MCF 10A (cell line): Measurements from ENCODE around the gene CEPT1. TPM values are rescaled to one million over a fixed set of nuclear protein-coding genes. Genes with fewer than 3 reads are reported as not detected.

Experiments
- BruUV-seq: library from RNA; stranded (reverse); fragments of 400-500 nt; replicated peaks from 2 replicates; lab custom pipeline; 2021; lab: Mats Ljungman, UMichigan
- CTCF ChIA-PET: fragments of 300-600 bp; sonication (Branson Sonifier 250); formaldehyde crosslinking; extraction: SDS; loops from one replicate; lab custom pipeline; 2021; ENCODE audit warnings: antibody characterized with exemption, inconsistent platforms; lab: Yijun Ruan, JAX
- POLR2A ChIA-PET: fragments of 300-600, 350-650 bp; sonication (Branson Sonifier 250); formaldehyde crosslinking; extraction: SDS; loops from one replicate; lab custom pipeline; 2020; ENCODE audit warnings: antibody characterized with exemption, inconsistent platforms; lab: Yijun Ruan, JAX
- DNase-seq: peaks from one replicate; pipeline ENCODE4 v3.0.0-alpha.2; 2018; ENCODE audit not compliant: unreplicated experiment
- H3K27ac Mint-ChIP-seq: one replicate; pipeline ENCODE4 v1.8.0; 2022; ENCODE audit warnings: mild to moderate bottlenecking, low read depth, mixed read lengths; ENCODE audit not compliant: unreplicated experiment
- H3K27me3 Mint-ChIP-seq: one replicate; pipeline ENCODE4 v1.8.0; 2022; ENCODE audit warnings: mixed read lengths; ENCODE audit not compliant: insufficient read depth, unreplicated experiment
- H3K36me3 Mint-ChIP-seq: one replicate; pipeline ENCODE4 v1.8.0; 2022; ENCODE audit warnings: mild to moderate bottlenecking, moderate library complexity, mixed read lengths; ENCODE audit not compliant: insufficient read depth, unreplicated experiment
- H3K4me1 Mint-ChIP-seq: one replicate; pipeline ENCODE4 v1.8.0; 2022; ENCODE audit warnings: mixed read lengths; ENCODE audit not compliant: insufficient read depth, unreplicated experiment
- H3K4me3 Mint-ChIP-seq: one replicate; pipeline ENCODE4 v1.8.0; 2022; ENCODE audit warnings: mild to moderate bottlenecking, moderate library complexity, mixed read lengths; ENCODE audit not compliant: unreplicated experiment
- H3K9me3 Mint-ChIP-seq: one replicate; pipeline ENCODE4 v1.8.0; 2022; ENCODE audit warnings: mixed read lengths; ENCODE audit not compliant: unreplicated experiment
- intact Hi-C: fragments of 100-400 bp; cut with micrococcal nuclease; formaldehyde crosslinking; loops from 2 replicates; pipeline ENCODE4 v1.14.1; 2022
- total RNA-seq: library from RNA; stranded (reverse); gene quantifications from 2 replicates; pipeline ENCODE4 v1.2.3, GENCODE V29; 2022
- TF ChIP-seq, protein P1 (sequence below): fragments of 200-600 bp; IDR thresholded peaks from one replicate; pipeline ENCODE4 v1.8.0; 2022; ENCODE audit warnings: antibody characterized with exemption, mild to moderate bottlenecking; ENCODE audit not compliant: unreplicated experiment

Gene CEPT1
- total RNA-seq, 1 experiment from 2014 or later = 45.0 TPM

DNA sequence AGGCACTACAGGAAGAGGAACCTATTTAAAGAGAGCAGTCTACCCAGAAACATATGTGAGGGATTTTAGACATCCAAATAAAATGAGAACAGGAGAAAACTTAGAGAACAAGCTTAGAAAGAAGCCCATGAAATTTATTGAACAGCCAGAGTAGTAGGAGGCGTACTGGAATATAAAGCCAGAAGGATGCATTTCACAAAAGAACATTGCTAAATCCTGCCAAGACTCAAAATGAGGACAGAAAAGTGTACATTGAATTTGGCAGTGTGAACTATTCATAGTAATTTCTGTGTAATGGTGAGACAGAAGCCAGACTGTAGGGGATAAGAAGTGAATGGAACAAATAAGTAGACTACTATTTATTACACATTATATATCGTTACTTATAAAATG, 22.5 kb downstream of the CEPT1 start:
- POLR2A ChIA-PET = no interaction called here

GRCh38 chr1:111163363-111163762, 23.3 kb downstream of the CEPT1 start:
- peaks cover 36% of the 10 kb centered on the region for H3K36me3 Mint-ChIP-seq
- DNase-seq = no peak
- intact Hi-C loops = no loop called here
- H3K27ac Mint-ChIP-seq = no peak overlapping the region
- H3K4me3 Mint-ChIP-seq = no peak overlapping the region
- H3K9me3 Mint-ChIP-seq = no peaks in the 10 kb centered on the region
- no peaks in the 10 kb centered on the region for H3K4me1 Mint-ChIP-seq
- no peaks in the 10 kb centered on the region for H3K27me3 Mint-ChIP-seq
- no TSS peak for BruUV-seq
- TF ChIP-seq, protein P1, sequence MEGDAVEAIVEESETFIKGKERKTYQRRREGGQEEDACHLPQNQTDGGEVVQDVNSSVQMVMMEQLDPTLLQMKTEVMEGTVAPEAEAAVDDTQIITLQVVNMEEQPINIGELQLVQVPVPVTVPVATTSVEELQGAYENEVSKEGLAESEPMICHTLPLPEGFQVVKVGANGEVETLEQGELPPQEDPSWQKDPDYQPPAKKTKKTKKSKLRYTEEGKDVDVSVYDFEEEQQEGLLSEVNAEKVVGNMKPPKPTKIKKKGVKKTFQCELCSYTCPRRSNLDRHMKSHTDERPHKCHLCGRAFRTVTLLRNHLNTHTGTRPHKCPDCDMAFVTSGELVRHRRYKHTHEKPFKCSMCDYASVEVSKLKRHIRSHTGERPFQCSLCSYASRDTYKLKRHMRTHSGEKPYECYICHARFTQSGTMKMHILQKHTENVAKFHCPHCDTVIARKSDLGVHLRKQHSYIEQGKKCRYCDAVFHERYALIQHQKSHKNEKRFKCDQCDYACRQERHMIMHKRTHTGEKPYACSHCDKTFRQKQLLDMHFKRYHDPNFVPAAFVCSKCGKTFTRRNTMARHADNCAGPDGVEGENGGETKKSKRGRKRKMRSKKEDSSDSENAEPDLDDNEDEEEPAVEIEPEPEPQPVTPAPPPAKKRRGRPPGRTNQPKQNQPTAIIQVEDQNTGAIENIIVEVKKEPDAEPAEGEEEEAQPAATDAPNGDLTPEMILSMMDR = no peak
- ChIA-PET POLR2A (interaction anchor here (1.4 kb wide), 1 partner anchor 12 kb away, joined by 8 read pairs; no protein-coding TSS in a partner anchor), CTCF (interaction anchor here (0.6 to 1.1 kb wide), 2 partner anchors 133 to 171 kb away, joined by 3 read pairs; no protein-coding TSS in a partner anchor)

More for the DNA sequence above, 22.5 kb downstream of the CEPT1 start:
- H3K4me1 Mint-ChIP-seq = no peaks in the 10 kb centered on the region
- no TSS peak for BruUV-seq
- H3K27ac Mint-ChIP-seq = no peak overlapping the region
- H3K9me3 Mint-ChIP-seq = no peaks in the 10 kb centered on the region
- no peak for DNase-seq
- CTCF ChIA-PET = no interaction called here
- H3K4me3 Mint-ChIP-seq = no peak overlapping the region
- H3K27me3 Mint-ChIP-seq = no peaks in the 10 kb centered on the region
- intact Hi-C loops = no loop called here
- peaks cover 33% of the 10 kb centered on the region for H3K36me3 Mint-ChIP-seq
- TF ChIP-seq, protein P1 = no peak

DNA sequence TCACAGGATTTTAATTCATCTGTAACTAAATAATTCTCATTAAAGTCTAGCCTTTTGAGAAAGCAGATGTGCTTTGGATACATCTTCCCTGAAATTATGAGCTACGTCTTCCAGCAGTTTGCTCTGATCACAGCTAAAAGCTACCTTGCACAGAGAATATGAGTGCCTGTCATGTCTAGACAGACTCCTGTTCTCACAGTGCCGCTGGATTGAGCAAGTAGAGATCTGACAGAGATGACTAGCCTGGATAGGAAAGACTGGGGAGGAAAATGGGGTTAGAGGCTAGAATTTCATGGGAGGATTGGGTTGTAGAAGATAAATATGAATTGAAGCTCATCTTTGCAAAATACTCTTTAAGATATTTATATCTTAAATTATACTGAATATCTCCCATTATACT, 24.1 kb downstream of the CEPT1 start:
- Mint-ChIP-seq H3K36me3 (peaks cover 36% of the 10 kb centered on the region), H3K27ac (peak overlapping the region; percentile 22), H3K4me1 (no peaks in the 10 kb centered on the region), H3K27me3 (no peaks in the 10 kb centered on the region), H3K4me3 (no peak overlapping the region), H3K9me3 (no peaks in the 10 kb centered on the region)
- BruUV-seq = no TSS peak
- no peak for DNase-seq
- intact Hi-C loops = no loop called here
- ChIA-PET CTCF (interaction anchor here (1.1 kb wide), 1 partner anchor 170 kb away, joined by 3 read pairs; no protein-coding TSS in a partner anchor), POLR2A (interaction anchor here (0.9 to 1.4 kb wide), 2 partner anchors 12 to 25 kb away, joined by 3 to 8 read pairs; partner anchors contain the start of genes CEPT1 and DRAM2)
- TF ChIP-seq, protein P1 = no peak

- Mint-ChIP-seq H3K27me3 (no peaks in the 10 kb centered on the region), H3K27ac (no peak overlapping the region), H3K4me3 (no peak overlapping the region), H3K4me1 (no peaks in the 10 kb centered on the region), H3K9me3 (no peaks in the 10 kb centered on the region), H3K36me3 (peaks cover 58% of the 10 kb centered on the region)
- TF ChIP-seq, protein P1 = no peak
- CTCF ChIA-PET = interaction anchor here (0.7 kb wide), 1 partner anchor 229 kb away, joined by 3 read pairs; no protein-coding TSS in a partner anchor
- intact Hi-C loops = no loop called here
- DNase-seq = no peak
- POLR2A ChIA-PET = no interaction called here
- no TSS peak for BruUV-seq
These were observed 32.4 kb downstream of the CEPT1 start for GRCh38 chr1:111172463-111172862.
